Neural cell (in vitro differentiated cells): ENCODE measurements around the gene AP3B1. TPM values are rescaled to one million over a fixed set of nuclear protein-coding genes. Genes with fewer than 3 reads are reported as not detected.

ENCODE experiments used
- H2AFZ ChIP-seq: fragments of 200-600, 300-800 bp; sonication (generic), shearing (Covaris generic); 2 replicates; pipeline ENCODE4 v1.6.0; 2014; ENCODE audit warnings: low read depth, mild to moderate bottlenecking, antibody characterized with exemption, low read length, moderate library complexity
- H3F3A ChIP-seq: fragments of 200-600 bp; shearing (Covaris generic); 2 replicates; pipeline ENCODE4 v1.6.1; 2016; ENCODE audit warnings: mild to moderate bottlenecking, moderate library complexity, mixed read lengths, antibody characterized with exemption, low read length; ENCODE audit not compliant: insufficient read depth, poor library complexity, severe bottlenecking
- H3K27ac ChIP-seq: fragments of 200-600, 300-800 bp; sonication (generic), shearing (Covaris generic); 2 replicates; pipeline ENCODE4 v1.5.1; 2014; ENCODE audit warnings: mild to moderate bottlenecking, low read length, moderate library complexity
- H3K27me3 ChIP-seq: fragments of 300-800, 200-600 bp; sonication (generic), shearing (Covaris generic); 2 replicates; pipeline ENCODE4 v1.6.0; 2014; ENCODE audit warnings: mild to moderate bottlenecking, low read depth, low read length, moderate library complexity; ENCODE audit not compliant: insufficient read depth
- H3K36me3 ChIP-seq: fragments of 300-800, 200-600 bp; sonication (generic), shearing (Covaris generic); 2 replicates; pipeline ENCODE4 v1.5.1; 2014; ENCODE audit warnings: mild to moderate bottlenecking, antibody characterized with exemption, low read length, moderate library complexity; ENCODE audit not compliant: insufficient read depth
- H3K4me2 ChIP-seq: fragments of 300-800, 200-600 bp; sonication (generic), shearing (Covaris generic); 2 replicates; pipeline ENCODE4 v1.6.0; 2014; ENCODE audit warnings: mild to moderate bottlenecking, low read length
- H3K4me3 ChIP-seq: fragments of 300-800, 200-600 bp; sonication (generic), shearing (Covaris generic); 2 replicates; pipeline ENCODE4 v1.5.1; 2014; ENCODE audit warnings: mild to moderate bottlenecking, low read length, moderate library complexity
- H3K79me2 ChIP-seq: fragments of 200-600 bp; shearing (Covaris generic); replicated peaks from 2 replicates; pipeline ENCODE4 v1.6.0; 2014; ENCODE audit warnings: mild to moderate bottlenecking, low read length, moderate library complexity; ENCODE audit not compliant: insufficient read depth
- H3K9ac ChIP-seq: fragments of 300-800, 200-600 bp; sonication (generic), shearing (Covaris generic); 2 replicates; pipeline ENCODE4 v1.6.1; 2016; ENCODE audit warnings: mild to moderate bottlenecking, low read length, mixed read lengths
- H3K9me2 ChIP-seq: fragments of 200-600 bp; shearing (Covaris generic); 2 replicates; pipeline ENCODE4 v1.6.1; 2016; ENCODE audit warnings: mild to moderate bottlenecking, low read length, mixed read lengths; ENCODE audit not compliant: insufficient read depth
- H3K9me3 ChIP-seq: fragments of 200-600, 300-800 bp; sonication (generic), shearing (Covaris generic); 2 replicates; pipeline ENCODE4 v1.6.1; 2016; ENCODE audit warnings: mild to moderate bottlenecking, mixed run types, low read length, moderate library complexity, mixed read lengths
- H4K20me1 ChIP-seq: fragments of 200-600 bp; shearing (Covaris generic); 2 replicates; pipeline ENCODE4 v1.6.1; 2016; ENCODE audit warnings: mild to moderate bottlenecking, mixed run types; ENCODE audit not compliant: insufficient read depth
- EP300 ChIP-seq: fragments of 450-650 bp; conservative IDR thresholded peaks from 2 replicates; pipeline ENCODE4 v1.6.1; 2014; ENCODE audit warnings: antibody characterized with exemption, mild to moderate bottlenecking, moderate library complexity; ENCODE audit not compliant: poor library complexity, severe bottlenecking
- EZH2 ChIP-seq: fragments of 200-600, 300-800 bp; shearing (Covaris generic), sonication (generic); IDR thresholded peaks from 2 replicates; pipeline ENCODE4 v1.6.1; 2014; ENCODE audit warnings: antibody characterized with exemption, low read length, borderline replicate concordance, mild to moderate bottlenecking; ENCODE audit not compliant: insufficient read depth, poor library complexity, severe bottlenecking
- RAD21 ChIP-seq: fragments of 450-650 bp; conservative IDR thresholded peaks from 2 replicates; pipeline ENCODE4 v1.6.1; 2014; ENCODE audit warnings: antibody characterized with exemption, mild to moderate bottlenecking, moderate library complexity
- SMC3 ChIP-seq: fragments of 450-650 bp; conservative IDR thresholded peaks from 2 replicates; pipeline ENCODE4 v1.6.1; 2014; ENCODE audit warnings: antibody characterized with exemption, mild to moderate bottlenecking, moderate library complexity; ENCODE audit not compliant: poor library complexity
- TAF1 ChIP-seq: IDR thresholded peaks from 2 replicates; pipeline ENCODE4 v1.6.1; 2012; ENCODE audit warnings: low read depth
- polyA plus RNA-seq: library from polyadenylated mRNA; depleted of rRNA; stranded (reverse); fragments of >200 nt; gene quantifications from 2 replicates; pipeline ENCODE4 v1.2.3, GENCODE V29; 2014
- TF ChIP-seq, protein P1 (sequence below): fragments of 450-650 bp; IDR thresholded peaks from 2 replicates; pipeline ENCODE4 v1.5.1; 2014; ENCODE audit warnings: antibody characterized with exemption, mild to moderate bottlenecking, moderate library complexity; ENCODE audit not compliant: poor library complexity, severe bottlenecking
- TF ChIP-seq, protein P2 (sequence below): IDR thresholded peaks from 2 replicates; pipeline ENCODE4 v1.6.1; 2012; ENCODE audit warnings: borderline replicate concordance

AP3B1 gene
- polyA plus RNA-seq, 1 donor from 2014 or later: 8.5 TPM

DNA sequence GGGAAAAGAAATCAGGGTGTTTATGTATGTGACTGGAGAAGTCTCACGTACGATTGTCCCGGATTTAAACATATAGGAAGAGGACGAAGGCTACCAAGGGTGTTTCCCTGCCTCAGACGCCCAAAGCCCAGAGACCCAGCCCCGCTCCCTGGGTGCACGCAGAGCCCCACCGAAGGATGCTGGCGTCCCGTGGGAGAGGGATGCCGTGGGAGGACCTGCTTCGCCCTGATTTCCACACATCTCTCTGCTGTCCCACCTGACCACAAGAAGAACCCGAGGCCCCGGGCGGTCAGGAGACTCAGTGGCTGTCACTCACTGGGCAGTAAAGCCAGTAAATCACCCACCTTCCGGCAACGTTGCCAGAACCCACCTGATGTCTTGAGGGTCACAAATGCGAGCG lies 306.5 kb downstream of the AP3B1 start:
- Histone ChIP-seq H3K9me3 (no peaks in the 10 kb centered on the region), H3K27ac (no peak overlapping the region)
- TF ChIP-seq, protein P1, sequence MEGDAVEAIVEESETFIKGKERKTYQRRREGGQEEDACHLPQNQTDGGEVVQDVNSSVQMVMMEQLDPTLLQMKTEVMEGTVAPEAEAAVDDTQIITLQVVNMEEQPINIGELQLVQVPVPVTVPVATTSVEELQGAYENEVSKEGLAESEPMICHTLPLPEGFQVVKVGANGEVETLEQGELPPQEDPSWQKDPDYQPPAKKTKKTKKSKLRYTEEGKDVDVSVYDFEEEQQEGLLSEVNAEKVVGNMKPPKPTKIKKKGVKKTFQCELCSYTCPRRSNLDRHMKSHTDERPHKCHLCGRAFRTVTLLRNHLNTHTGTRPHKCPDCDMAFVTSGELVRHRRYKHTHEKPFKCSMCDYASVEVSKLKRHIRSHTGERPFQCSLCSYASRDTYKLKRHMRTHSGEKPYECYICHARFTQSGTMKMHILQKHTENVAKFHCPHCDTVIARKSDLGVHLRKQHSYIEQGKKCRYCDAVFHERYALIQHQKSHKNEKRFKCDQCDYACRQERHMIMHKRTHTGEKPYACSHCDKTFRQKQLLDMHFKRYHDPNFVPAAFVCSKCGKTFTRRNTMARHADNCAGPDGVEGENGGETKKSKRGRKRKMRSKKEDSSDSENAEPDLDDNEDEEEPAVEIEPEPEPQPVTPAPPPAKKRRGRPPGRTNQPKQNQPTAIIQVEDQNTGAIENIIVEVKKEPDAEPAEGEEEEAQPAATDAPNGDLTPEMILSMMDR: no peak
- TF ChIP-seq EZH2 (no peak), EP300 (no peak), RAD21 (no peak), TAF1 (no peak)
- TF ChIP-seq, protein P2, sequence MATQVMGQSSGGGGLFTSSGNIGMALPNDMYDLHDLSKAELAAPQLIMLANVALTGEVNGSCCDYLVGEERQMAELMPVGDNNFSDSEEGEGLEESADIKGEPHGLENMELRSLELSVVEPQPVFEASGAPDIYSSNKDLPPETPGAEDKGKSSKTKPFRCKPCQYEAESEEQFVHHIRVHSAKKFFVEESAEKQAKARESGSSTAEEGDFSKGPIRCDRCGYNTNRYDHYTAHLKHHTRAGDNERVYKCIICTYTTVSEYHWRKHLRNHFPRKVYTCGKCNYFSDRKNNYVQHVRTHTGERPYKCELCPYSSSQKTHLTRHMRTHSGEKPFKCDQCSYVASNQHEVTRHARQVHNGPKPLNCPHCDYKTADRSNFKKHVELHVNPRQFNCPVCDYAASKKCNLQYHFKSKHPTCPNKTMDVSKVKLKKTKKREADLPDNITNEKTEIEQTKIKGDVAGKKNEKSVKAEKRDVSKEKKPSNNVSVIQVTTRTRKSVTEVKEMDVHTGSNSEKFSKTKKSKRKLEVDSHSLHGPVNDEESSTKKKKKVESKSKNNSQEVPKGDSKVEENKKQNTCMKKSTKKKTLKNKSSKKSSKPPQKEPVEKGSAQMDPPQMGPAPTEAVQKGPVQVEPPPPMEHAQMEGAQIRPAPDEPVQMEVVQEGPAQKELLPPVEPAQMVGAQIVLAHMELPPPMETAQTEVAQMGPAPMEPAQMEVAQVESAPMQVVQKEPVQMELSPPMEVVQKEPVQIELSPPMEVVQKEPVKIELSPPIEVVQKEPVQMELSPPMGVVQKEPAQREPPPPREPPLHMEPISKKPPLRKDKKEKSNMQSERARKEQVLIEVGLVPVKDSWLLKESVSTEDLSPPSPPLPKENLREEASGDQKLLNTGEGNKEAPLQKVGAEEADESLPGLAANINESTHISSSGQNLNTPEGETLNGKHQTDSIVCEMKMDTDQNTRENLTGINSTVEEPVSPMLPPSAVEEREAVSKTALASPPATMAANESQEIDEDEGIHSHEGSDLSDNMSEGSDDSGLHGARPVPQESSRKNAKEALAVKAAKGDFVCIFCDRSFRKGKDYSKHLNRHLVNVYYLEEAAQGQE: no peak

DNA sequence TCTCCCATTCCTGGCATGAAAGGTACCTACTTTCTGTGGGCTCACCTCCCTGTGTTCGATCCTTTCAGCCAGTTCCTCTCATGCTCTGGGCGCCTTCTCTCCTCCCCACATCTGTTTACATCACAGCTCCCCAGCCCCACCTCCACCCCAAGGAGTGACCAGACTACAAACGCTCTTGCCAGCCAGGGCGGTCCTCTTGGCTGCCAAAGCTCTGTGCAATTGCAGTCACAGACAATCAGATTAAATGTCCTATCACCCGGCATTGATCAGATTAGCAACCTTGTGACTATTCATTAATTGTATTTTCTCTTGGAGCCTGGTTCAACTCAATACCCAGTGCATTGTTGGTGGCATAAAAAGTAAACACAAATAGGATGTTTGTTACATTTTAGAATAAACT lies 307.2 kb downstream of the AP3B1 start:
- Histone ChIP-seq H3K27ac (no peak overlapping the region), H3K9ac (no peak overlapping the region), H2AFZ (no peak overlapping the region), H3K27me3 (peaks cover 7% of the 10 kb centered on the region), H3K79me2 (no peaks in the 10 kb centered on the region), H3F3A (no peaks in the 10 kb centered on the region), H3K9me2 (no peaks in the 10 kb centered on the region), H3K9me3 (no peaks in the 10 kb centered on the region), H3K4me3 (no peak overlapping the region), H4K20me1 (no peaks in the 10 kb centered on the region), H3K36me3 (no peaks in the 10 kb centered on the region), H3K4me2 (no peak overlapping the region)
- no peak for TF ChIP-seq SMC3
- no peak for TF ChIP-seq EP300
- TF ChIP-seq, protein P1: no peak
- TF ChIP-seq, protein P2: no peak
- no peak for TF ChIP-seq EZH2

More for the DNA sequence above, 306.5 kb downstream of the AP3B1 start:
- Histone ChIP-seq H2AFZ (no peak overlapping the region), H3K79me2 (no peaks in the 10 kb centered on the region), H3K36me3 (no peaks in the 10 kb centered on the region), H3K9ac (no peak overlapping the region), H3K4me3 (no peak overlapping the region), H3F3A (no peaks in the 10 kb centered on the region), H3K4me2 (no peak overlapping the region), H3K9me2 (no peaks in the 10 kb centered on the region), H4K20me1 (no peaks in the 10 kb centered on the region), H3K27me3 (peaks cover 7% of the 10 kb centered on the region)
